TTC549 (cell line): ENCODE measurements around the gene AP3S2.
"Not testable (repeated sequence)": the region's sequence is repeated elsewhere in the genome, so short reads cannot be mapped to it uniquely, and the experiment has no call there.

Experiments
- FAIRE-seq: peaks from 2 replicates; lab custom pipeline; 2012; peaks lifted over from hg19 to GRCh38; lab: Jason Lieb, UNC

The AP3S2 gene

DNA sequence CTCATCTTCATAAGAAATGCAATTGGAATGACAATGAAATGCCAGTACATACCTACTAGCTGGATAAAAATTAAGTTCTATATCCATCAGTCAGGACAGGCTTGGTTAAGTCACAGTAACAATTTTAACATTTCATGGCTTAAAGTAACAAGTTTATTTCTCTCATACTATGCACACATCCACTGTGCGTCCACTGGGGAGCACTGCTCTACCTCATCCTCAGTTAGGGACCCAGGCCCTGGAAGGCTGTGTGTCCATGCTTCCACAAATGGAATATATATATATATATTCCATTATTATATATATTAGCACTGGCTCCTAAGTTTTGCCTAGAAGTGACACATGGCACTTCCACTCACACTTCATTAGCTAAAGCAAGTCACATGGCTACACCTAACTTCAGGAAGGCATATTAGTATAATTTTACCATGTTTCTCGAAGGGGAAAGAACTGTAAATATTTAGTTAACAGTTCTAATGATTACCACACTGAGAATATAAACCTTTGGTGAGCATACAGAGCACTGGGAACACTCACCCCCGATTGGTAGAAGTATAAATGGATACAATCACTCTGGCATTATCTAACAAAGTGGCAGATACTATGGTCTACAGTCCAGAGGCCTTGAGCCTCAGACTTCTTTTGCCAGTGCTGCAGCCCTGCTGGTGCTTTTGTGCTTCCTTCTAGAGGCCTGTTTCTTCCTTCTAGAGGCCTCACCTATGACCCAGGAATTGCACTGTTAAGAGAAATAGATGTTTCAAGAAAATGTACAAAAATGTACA is 28.6 kb downstream of the AP3S2 start:
- no peak for FAIRE-seq

DNA sequence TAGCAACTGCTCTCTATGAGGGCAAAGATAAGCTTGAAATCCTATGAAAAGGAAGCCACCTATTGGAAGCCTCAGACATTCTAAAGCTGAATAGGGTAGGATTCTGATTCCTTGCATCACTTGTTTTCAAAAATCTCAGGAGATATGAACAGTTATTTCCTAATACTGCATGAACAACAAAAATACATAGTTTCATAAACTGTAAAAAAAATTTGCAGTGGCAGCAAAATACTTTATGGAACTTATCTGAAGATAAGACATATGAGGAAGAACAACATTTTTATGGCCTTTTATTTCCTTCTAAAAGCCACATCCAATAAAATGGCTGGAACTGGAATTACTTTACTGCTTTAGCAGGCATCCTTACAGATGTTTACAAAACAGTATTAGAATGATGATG is 29.9 kb downstream of the AP3S2 start:
- no peak for FAIRE-seq

DNA sequence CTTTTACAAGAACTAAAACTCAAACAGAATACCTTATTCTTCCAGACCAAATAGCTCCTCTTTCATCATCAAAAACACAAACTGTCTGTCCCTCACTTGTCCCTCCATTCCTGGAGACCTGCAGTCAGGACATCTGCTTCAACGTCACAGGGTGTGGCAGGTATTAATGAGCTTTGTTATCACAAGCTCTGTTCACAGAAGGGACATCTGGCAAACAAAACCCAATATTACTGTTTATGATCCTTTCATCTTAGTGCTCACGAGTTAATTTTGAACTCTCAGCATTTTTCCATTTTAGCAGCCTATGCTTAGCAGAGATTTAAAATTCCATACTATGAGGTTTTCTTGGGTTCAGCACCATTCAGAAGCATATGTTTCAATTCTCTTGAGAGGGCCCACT is 32.9 kb downstream of the AP3S2 start:
- FAIRE-seq: no peak

DNA sequence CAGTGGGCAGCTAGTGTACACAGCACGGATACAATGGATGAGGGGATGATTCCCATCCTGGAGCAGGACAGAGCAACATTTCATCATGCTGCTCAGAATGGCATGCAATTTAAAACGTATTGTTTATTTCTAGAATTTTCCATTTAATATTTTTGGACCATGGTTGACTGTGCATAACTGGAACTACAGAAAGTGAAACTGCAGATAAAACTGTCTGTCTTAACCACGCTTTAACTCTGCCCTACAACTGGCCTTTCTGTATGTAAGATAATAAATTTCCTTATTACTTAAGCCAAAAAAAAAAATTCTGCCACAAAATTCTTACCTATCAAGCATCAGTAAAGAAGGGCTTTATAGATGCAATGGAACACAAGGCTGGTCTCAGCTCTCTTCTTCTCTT is 33.4 kb downstream of the AP3S2 start:
- no peak for FAIRE-seq

DNA sequence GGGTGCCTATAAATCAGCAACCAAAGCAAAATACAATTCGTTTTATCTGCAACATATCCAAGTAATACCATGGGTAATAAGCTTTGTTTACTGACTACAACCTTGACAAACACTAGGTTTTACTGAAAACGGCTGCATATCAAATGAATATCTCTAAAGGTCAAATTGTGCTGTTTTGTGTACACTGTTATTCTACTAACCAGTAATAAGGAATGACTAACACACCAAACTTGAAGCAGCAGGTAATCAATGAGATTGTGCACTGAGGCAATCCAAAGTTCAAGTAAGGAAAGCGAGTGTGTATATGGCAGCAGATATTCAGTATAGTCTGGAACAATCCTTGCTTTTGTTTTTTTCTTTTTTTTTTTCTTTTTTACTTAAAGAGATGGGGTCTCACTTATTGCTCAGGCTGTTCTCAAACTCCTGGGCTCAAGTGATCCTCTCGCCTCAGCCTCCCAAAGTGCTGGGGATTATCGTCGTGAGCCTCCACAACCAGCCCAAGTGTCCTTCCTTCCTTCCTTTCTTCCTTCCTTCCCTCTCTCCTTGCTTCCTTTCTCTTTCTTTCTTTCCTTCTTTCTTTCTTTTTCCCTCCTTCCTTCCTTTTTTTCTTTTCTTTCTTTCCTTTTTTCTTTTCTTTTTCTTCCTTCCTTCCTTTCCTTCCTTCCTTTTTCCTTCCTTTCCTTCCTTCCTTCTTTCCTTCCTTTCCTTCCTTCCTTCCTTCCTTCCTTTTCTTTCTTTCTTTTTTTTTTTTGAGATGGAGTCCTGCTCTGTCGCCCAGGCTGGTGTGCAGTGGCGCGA is 34.9 kb downstream of the AP3S2 start:
- FAIRE-seq: no peak

DNA sequence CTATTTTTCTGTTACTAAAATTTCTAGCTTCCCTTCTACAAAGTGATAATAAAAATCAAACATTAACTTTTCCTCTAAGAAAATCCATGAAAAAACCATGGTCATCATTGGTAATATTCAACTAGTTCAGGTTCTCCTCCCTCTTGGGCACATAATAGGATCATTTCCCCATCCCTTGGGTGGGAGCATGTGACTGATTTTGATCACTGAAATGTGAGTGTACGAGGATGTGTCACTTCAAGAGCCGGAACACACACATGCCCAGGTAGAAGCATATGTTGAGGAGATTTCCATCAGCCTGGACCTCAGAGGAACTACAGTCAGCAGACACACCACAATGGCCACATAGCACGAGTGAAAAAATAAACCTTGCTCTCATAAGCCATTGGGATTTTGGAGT is 36.1 kb downstream of the AP3S2 start:
- no peak for FAIRE-seq

- FAIRE-seq: no peak
Measured at GRCh38 chr15:89855948-89856347, 37.8 kb downstream of the AP3S2 start.

DNA sequence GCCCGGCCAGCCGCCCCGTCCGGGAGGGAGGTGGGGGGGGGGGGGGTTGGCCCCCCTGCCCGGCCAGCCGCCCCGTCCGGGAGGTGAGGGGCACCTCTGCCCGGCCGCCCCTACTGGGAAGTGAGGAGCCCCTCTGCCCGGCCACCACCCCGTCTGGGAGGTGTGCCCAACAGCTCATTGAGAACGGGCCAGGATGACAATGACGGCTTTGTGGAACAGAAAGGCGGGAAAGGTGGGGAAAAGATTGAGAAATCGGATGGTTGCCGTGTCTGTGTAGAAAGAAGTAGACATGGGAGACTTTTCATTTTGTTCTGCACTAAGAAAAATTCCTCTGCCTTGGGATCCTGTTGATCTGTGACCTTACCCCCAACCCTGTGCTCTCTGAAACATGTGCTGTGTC is 38.9 kb downstream of the AP3S2 start:
- not testable (repeated sequence) for FAIRE-seq

DNA sequence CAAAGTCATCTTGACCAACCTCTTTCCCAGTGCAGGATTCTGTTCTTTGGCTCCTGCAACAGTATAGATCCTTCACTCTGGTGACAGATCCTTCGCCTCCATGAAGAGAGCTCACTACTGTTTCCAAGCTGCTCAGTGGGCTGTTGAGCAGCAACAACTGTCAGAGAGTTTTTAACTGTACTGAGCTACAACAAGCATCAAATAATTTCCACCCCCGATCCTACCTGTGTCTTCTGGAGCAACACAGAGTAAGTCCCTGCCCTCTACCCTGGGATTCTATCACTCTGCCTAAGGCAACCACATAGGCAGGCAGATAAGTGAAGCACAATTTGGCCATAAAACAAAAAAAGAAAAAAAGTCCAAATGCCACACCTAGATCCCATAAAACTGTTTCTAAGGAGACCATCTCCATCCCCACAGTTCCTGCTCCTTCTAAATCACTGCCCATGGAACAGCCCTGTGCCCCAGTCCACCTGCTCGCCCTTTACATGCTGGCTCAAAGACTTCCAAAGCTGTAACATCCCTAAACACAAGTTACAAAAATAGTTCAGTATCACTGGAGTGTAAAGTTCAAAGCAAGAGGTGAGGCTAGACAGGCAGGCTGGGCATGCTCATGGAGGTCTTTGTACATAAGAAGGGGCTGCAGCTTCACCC is 41.3 kb downstream of the AP3S2 start:
- FAIRE-seq: no peak

DNA sequence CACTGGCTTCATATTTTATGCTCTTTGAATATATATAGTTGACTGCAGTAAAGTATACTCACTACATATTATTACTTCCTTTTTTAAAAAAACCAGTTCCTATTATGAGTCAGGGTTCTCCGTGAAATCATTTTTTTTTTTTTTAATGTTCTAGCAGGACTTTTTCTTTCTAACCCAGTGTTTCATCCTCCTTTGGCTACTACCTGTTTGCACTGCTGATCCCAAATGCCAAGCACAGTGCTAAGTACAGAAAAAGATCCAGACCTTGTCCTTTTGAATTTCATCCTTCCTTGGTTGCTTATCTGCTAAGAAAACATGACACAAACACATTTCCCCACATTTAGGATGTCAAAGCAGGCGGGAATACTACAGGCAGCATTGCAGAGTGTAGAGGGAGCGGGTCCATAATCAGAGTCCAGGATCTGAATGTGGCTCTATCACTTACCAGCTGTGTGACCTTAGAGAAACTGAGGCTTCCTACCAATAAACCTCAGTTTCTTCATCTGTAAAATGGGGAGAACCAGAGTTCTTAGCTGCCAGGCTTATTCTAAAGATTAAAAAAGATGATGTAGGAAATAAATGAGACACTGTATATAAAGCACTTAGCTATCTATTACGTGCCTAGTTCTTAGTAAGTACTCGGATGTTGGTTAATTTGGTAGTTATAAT is 42.0 kb downstream of the AP3S2 start:
- FAIRE-seq: no peak

DNA sequence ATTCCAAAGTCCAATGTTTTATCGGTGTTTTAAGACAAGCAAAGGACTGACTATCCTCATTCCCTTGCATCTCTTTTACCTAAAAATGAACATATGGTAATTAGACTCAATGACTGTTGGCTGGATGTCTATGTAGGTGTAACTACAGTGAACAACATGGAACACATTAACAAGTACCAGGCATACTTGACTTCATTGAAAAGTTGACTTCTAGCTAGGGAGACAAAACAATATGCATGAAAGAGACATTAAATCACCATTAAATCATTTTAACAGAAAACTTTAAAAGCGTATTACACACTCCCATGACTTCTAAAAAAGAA is 44.9 kb downstream of the AP3S2 start:
- no peak for FAIRE-seq

DNA sequence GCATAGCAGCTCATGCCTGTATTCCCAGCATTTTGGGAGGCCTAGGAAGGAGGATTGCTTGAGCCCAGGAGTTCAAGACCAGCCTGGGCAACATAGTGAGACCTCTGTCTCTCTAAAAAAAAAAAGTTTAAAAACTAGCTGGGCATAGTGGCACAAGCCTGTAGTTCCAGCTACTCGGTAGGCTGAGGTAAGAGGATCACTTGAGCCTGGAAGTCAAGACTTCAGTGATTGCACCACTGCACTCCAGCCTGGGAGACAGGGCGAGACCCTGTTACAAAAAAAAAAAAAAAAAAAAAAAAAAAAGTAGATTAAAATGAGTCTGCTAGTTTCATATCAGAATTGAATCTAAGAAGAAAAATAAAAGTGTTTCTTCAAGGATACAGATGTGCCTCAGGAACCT is 46.7 kb downstream of the AP3S2 start:
- FAIRE-seq: no peak

- FAIRE-seq: no peak
Measured at GRCh38 chr15:89845305-89845893, 48.4 kb downstream of the AP3S2 start.

DNA sequence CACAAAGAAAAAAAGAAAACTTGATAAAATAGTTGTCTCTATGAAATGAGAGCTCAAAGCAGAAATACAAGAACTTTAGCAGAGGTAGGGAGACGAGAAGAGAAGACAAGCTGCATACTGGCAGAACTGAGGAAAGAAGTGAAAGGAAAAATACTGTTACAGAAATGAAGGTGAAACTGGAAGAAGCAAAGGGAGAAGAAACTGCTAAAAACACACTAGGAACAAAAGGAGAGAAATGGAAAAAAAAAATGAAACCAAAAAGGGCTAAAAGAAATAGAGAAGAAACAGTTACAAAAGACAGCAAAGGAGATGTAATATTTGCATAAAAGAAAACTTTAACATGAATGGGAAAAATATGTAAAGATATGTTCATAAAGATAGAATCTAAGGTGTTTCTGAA is 51.8 kb downstream of the AP3S2 start:
- no peak for FAIRE-seq

DNA sequence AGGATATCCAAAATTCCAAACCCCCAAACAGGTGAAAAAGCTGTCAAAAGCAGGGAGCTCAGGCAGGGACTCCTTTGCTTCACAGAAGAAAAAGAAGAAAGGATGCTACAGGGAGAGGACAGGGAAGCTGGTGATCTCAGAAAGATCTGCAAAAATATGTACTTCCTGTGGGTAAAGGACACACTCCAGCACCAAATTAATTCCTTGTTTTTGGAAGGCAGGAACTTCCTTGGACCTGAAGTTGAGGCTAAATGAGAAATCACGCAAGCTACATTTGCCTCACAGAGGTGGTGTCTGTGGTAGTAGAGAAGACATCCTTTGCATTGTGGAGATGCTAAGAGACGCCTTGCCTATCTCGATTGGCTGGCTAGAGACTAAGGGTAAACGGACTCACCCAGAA is 52.5 kb downstream of the AP3S2 start:
- FAIRE-seq: no peak

DNA sequence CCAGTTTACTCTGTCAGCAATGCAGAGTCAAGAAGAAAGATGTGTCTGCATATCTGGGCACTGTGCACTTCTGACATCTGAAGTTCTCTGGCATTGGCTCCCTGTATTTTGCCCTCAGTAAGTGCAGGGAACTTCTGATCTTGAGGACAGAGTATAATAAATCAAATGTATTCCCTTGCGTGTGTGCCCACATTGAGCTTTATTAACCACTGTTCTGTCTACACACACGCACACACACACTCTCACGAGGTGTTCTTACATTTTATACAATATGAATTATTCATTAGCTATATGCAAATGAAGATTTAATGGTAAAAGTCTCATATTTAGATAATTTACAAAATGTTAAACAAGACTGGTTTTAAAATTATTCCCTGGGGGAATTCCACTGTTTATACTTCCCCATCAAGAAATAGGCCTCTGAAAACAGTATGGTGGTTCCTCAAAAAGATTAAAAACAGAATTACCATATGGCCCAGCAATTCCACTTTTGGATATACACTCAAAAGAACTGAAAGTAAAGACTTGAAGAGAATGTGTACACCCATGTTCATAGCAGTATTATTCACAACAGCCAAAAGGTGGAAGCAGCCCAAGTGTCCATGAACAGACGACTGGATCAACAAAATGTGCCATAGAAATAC is 54.5 kb downstream of the AP3S2 start:
- FAIRE-seq: no peak

DNA sequence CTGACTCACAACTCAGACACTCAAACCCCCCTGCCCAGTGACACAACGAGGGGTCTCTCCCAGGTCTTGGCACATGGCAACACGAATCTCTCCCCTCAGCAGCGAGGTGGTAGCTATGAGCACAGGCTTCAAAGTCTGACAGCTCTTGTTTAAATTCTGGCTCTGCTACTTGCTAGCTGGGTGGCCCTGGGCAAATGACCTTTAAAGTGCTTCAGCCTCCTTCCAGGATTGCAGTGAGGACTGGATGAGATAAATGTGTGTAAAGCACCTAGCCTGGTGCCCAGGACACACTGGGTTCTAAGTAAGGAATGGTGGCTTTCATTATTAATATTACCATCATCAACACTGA is 56.0 kb downstream of the AP3S2 start:
- no peak for FAIRE-seq

DNA sequence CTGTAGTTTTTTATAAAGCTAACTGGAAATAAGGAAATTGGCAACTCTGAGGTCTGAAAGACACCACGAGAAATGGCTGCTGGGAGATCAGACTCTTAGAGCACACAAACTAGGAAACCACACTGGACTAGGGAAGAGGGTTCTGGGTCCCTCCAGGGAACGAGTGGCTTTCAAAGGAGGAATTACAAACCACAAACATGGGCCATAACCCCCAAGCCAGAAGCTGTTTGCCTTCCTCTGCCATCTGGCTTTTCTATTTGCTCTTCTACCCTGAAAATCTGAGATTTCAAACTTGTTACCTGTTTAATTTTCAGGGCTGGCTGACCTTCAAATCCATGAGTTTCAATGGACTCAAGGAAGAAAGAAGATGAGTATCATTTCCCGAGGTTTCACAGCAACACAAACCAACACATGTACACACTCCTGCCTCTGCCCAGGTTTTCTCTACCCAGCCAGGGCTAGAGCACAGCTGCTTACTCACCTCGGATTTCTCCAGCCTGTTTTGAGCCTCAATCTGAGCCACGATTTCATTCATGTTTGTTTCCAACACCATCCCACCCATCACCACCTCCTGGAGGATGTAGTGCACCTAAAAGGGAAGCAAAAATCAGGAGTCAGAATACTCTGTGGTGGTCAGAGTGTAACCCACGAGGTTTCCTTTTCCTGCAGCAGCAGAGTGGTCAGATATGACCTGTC is 56.5 kb downstream of the AP3S2 start:
- FAIRE-seq: no peak

GRCh38 chr15:89836267-89837133 is 57.3 kb downstream of the AP3S2 start:
- FAIRE-seq: no peak

DNA sequence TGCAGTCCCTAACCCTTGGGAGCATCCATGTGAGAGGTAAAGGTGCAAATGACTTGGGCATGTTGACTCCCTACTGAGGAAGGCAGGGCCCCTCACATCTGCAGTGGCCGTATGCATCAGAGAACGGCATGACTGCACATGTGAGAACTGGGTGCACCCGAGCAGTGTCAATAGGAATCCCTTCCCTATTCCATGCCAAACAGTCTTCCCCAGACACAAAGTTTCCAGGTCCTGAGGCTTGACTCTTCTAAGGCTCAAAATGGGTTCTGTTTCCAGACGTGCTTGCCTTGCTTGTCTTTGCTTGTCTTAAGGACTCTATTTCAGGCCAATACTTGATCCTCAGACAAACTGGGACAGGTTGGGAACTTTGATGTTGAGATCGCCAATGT is 58.6 kb downstream of the AP3S2 start:
- FAIRE-seq: no peak
